KOPT-K1 (cell line): ENCODE data around the gene ZMYND8.

Source experiments
- H3K27ac ChIP-seq: fragments of 200-600 bp; sonication (generic); 2 replicates; pipeline ENCODE4 v1.5.1; 2016; ENCODE audit warnings: antibody characterized with exemption, mild to moderate bottlenecking, low read depth, low read length; ENCODE audit not compliant: poor library complexity, severe bottlenecking
- H3K36me3 ChIP-seq: fragments of 200-600 bp; sonication (generic); 2 replicates; pipeline ENCODE4 v1.5.1; 2017; ENCODE audit warnings: antibody characterized with exemption, mild to moderate bottlenecking, low read length, moderate library complexity; ENCODE audit not compliant: insufficient read depth
- H3K9me3 ChIP-seq: fragments of 200-600 bp; sonication (generic); 2 replicates; pipeline ENCODE4 v1.5.1; 2017; ENCODE audit warnings: antibody characterized with exemption, low read length, mild to moderate bottlenecking; ENCODE audit not compliant: insufficient read depth, poor library complexity, severe bottlenecking

Gene ZMYND8

DNA sequence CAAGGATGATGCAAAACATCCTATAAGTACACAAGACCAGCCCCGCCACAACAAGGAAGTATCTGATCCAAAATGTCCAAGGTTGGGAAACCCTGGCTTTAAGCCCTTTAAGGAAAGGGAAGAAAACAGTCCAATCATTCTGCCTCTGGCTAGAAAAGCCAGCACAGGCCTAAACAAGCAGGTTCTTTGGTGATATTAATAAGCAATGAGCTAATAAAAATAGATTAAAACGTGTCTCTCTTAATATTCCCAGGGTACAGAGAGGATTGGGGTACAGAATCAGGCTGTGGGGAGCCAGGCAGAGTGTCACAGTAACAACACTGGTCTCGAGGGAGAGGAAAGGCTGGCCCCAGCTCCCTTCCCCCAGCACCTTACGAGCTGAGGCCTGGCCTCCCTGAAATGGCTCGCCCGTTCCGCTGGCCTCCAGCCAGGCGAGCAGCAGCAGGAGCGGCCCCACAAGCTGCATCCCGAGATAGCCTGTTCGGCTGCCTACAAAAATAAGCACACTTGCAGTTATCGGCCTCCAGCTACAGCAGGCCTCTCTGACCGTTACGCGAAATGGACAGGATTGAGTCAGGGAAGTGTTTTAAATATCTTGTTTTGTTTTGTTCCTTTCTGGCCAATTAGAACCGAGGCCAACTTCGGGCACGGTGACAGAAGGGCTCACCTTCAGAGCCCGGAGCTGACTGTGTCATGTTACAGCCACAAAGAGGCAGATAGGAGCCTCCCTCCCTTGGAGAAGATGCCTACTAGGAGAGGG lies 4.0 kb upstream of the ZMYND8 start:
- Histone ChIP-seq H3K9me3 (no peaks in the 10 kb centered on the region), H3K27ac (no peak overlapping the region), H3K36me3 (no peaks in the 10 kb centered on the region)

DNA sequence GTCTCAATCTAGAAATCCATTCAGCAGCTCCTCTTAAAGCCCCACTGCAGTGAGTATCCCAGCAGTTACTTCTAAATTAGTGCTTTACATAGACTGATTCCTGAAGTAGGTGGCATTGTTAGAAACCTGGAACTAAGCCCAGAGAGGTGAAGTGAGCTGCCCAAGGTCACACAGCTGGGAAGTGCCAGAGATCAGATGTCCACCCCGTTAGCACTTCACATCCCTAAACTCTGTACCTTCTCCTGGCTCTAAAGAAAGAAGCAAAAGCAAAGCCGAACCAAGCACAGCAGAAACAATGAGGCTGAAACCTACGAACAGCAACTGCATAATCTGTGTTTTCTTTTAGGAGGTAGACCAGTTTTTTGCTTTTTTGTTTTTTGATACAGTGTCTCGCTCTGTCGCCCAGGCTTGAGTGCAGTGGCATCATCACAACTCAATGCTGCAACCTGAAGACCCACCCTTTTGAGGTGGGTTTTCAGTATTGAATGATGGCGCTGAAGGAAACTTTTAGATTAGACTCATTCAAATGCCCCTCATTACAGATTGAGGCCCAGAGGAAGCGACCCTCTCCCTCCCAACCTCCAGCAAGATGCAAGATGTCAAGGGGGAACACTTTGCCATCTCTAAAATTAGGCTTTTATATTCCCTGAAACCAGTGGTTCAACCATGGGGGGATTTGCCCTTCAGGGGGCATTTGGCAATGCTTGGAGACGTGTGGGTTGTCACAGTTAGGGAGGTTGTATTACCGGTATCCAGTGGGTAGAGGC lies 3.2 kb upstream of the ZMYND8 start:
- H3K27ac ChIP-seq = no peak overlapping the region
- H3K36me3 ChIP-seq = no peaks in the 10 kb centered on the region
- H3K9me3 ChIP-seq = no peaks in the 10 kb centered on the region

DNA sequence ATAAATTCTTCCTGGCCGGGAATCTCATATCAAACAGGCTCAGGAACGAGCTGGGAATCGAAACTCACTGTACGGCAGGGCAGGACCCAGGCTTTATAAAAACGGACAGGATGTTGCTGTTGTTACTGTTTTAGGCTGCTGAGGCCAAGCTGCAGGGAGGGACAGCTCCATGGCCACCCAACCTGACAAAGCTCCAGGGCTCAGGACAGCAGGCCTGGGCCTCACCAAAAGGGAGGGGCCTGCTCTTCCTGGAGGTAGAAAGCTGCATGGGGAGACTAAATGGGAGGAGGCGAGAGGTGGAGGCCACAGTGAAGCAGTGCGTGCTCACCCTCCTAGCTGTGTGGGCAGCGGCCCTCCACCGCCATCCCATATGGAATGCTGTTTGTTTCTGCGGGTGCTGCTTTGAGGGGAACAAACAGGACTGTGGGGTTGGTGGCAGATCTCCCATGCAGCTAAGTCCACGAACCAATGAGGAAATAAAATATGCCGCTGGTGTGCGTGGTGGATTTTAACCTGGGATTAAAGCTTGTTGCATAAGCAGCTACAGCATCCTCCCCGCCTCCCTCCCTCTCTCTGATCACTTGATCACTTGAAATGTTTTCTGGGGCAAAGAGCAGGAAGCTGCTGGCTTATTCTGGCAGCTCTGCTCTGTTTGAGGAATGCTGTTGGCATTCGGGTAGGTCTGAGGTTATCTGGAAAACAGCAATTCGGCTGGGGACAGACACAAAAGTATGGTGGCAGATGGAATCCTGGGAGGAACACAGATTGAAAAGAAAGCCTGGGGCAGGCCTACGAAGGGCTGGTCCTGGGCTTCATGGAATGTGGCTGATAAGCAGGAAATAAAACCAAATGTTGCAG lies 2.4 kb upstream of the ZMYND8 start:
- Histone ChIP-seq H3K9me3 (no peaks in the 10 kb centered on the region), H3K36me3 (0 out of 2 replicates have a peak, but pooled peaks cover 3% of the 10 kb centered on the region), H3K27ac (no peak overlapping the region)

DNA sequence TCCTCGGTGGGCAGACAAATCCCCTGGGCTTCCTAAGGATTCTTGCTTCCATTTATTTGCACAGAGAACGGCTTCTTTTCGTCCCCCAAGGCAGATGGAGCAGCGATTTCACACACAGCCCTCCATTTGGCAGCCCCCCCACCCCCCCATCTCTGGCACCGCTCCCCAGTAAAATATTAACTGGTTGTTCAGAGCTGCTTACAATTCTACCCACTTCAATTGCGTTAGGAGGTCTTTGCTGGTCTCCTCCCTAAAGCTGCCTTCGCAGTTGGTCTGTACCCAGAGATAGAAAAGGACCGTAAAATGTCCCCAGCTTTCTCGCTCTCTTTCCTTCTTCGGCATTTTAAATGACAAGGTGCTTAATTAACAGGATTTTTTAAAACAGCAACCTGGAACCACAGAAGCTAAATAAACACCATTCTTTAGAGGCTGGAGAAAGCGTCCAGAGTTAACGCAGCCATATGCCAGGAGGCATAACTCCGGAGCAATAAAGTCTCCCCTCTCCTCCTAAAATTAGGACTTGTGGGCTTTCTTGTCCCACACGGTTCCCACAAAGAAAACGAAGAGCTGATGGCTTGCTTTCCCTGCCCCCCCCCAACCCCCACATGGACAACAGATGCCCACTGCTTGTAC lies 1.7 kb upstream of the ZMYND8 start:
- peaks cover 10% of the 10 kb centered on the region; the same call in 1 of the 2 replicates for H3K36me3 ChIP-seq
- H3K27ac ChIP-seq = no peak overlapping the region
- H3K9me3 ChIP-seq = no peaks in the 10 kb centered on the region

DNA sequence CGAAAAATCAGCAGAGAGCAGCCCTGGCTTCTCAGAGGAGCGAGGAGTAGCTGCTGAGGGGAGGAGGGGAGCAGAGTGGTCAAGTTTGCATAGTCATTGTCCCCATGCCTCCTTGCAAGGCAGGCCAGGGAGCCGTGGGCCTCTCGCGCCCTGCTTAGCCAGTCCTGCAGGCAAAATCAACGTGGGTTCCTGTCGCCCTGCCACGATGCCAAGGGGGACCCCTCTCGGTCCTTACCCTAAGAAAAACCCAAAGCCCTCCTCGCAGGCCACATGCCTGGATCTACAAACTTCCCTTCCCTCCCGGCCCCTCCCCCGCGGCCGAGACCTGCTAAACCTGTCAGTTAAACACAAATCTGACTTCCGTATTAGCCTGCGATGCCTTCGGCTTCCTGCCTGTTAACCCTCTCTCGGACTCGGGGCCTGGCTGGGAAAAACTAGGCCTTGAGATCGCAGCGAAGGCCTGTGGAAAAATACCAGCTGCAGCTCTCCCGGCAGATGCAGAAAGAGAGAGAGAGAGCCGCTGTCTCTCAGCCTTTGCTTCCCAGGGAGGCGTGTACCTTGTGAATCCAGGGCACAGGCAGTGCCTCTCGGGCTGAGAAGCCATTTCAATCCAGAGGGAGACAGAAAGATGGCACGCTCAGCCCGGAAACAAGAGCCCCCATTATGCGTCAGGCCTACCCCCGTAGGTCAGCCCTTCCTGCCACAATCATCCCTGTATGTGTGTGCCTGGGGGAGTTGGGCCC lies 968 bp upstream of the ZMYND8 start:
- no peaks in the 10 kb centered on the region for H3K9me3 ChIP-seq
- H3K36me3 ChIP-seq = peaks cover 17% of the 10 kb centered on the region; the same call in 1 of the 2 replicates
- peak overlapping the region; percentile 80 for H3K27ac ChIP-seq

DNA sequence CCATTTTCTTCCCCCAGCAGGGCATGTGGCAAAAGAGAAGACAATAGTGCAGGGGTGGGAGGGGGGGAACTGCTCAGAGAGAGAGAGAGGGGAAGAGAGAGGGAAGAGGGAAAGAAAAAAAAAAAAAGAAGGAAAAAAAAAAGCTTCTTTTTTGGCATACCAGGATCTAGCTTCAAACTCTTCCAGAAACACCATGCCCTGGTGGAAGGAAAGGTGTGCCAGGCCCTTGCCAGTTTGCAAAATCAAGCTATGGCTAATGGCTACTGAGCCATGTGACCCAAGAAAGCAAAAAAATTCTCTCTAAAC lies 326 bp downstream of the ZMYND8 start:
- Histone ChIP-seq H3K27ac (peak overlapping the region; percentile 80), H3K9me3 (no peaks in the 10 kb centered on the region), H3K36me3 (peaks cover 26% of the 10 kb centered on the region; the same call in 1 of the 2 replicates)

DNA sequence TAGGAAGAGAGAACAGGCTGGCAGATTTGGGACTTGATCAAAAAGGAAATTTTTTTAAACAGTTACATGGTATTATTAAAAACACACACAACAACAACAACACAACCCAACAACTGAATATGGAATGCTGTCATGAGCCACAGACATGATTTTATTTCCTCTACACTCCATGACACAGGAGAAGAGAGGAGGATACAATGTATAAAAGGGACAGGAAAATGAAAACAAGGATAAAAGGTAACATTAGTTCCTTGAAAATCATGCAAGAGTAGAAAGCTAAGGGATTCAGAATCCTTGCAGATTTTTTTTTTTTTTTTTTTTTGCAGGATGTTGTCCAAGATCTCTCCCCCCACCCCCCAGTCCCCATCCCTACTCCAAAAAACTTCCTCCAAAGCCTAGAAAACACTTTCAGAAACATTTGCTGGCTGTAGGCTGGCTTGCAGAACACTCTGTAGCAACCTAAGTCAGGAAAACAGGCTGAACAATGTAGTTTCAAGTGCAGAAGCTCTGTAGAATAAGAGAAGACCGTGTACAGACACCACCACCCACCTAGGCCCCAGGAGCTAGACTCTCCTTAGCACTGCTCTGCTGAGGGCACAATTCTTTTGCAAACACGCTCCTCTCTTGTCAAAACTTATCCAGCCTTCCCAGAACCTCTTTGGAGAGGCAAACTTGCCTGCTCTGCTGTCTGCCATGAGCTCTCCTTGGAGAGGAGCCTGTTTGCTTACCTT lies 845 bp downstream of the ZMYND8 start:
- H3K9me3 ChIP-seq = no peaks in the 10 kb centered on the region
- H3K36me3 ChIP-seq = peaks cover 26% of the 10 kb centered on the region; the same call in 1 of the 2 replicates
- peak overlapping the region; percentile 80 for H3K27ac ChIP-seq

DNA sequence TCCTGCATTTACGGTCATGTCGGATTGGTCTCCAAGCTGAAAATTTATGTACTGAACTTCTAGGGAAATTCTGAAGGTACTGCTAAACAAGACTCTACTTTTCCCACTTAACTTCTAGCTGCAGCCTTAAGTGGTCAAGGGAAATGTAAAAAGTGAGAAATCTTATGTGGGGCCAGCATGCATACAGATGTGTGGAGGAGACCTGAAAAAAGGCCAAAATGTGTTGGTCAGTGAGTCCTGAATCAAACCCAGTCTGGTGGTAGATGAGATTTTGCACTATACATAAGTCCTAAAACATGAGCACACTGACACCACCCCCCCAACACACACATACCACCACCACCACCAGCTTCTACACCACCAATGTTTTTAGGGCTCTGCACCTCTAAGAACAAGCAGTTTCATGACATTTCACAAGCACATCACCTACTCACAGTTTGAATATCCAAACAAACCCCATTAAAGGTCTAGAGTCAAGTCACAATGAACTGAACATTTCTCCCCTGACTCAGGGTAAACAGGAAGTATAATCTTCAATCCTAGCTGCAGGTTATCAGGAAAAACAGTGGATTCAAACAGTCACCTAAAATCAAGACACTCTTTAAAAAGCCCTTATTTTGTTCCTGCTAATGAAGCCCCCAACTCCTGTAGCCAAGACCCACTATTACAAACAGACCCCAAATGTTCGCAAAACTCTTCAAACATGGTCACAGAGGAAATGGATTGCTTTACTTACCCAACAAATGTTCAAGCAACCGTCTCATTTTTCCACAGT lies 1.6 kb downstream of the ZMYND8 start:
- H3K36me3 ChIP-seq = peaks cover 27% of the 10 kb centered on the region; the same call in 1 of the 2 replicates
- no peaks in the 10 kb centered on the region for H3K9me3 ChIP-seq
- H3K27ac ChIP-seq = peak overlapping the region; percentile 80

DNA sequence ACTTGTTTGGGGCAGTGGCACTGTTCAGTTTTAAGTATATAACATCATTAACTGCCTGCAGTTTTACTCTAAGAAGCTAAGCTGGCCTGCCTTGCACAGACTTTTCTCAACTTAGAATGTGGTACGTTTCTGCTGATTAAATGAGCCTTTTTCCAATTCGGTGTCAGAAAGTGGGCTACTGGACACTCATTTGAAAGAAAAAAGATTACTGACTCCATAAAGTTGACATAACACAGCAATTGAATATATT lies 2.1 kb downstream of the ZMYND8 start:
- Histone ChIP-seq H3K9me3 (no peaks in the 10 kb centered on the region), H3K36me3 (peaks cover 32% of the 10 kb centered on the region; the same call in 1 of the 2 replicates), H3K27ac (no peak overlapping the region)

DNA sequence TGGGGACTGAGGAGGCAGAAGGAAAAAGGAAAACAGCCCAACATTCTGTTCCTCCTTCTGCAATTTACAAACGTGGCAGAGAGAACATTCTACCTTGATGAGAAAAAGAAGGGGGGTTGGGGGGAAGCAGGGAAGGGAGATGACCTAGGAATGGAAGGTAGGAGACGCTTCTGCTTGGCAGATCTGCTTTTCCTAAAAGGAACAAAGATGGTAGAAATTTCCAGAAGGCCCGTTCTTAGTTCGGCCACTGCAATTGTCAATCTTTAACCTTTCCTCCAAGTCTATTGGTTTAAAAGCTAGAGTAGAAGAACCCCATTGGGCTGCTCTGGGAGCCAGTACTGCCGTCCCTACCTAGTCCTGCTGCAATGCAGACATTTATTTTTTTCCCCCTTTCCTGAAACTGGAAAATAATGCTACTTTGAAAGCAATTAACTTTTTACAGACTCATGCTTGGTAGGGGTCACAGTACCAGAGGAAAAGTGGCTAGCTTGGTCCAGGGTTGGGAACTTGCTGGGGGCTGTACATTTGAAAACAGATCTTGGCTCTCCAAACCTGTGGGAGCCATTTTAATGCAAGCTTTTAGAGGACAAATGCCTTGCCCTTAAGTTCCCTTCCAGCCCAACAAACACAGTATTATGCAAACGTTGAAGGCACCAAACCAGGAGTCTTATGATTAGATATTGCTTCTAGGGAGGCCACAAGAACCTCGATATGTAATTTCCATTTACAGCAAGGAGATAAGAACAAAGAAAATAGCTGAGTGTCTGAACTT lies 2.6 kb downstream of the ZMYND8 start:
- no peak overlapping the region for H3K27ac ChIP-seq
- peaks cover 37% of the 10 kb centered on the region; the same call in 1 of the 2 replicates for H3K36me3 ChIP-seq

DNA sequence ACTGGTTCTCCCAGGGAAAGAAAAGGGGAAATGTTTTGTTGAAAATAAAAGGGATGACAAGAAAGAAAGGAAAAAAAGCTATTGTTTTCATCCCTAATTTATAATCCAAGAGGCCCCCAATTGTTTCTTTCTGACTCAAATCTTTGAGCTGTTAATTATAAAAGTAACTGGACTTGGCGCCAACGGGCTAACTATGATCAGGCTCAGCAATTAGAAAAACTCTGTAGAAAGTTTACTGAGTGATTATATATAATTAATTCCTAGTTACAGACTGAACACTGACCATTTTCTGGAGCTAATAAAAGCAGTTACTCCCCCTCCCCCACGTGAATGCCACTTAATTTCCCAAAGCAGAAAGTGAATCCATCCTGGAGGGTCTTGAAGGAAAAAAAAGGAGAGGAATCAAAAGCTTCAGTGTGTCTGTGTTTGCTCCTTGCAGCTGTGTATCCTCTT lies 3.2 kb downstream of the ZMYND8 start:
- Histone ChIP-seq H3K9me3 (no peaks in the 10 kb centered on the region), H3K27ac (no peak overlapping the region), H3K36me3 (peaks cover 43% of the 10 kb centered on the region; the same call in 1 of the 2 replicates)

More for the DNA sequence above, 2.6 kb downstream of the ZMYND8 start:
- no peaks in the 10 kb centered on the region for H3K9me3 ChIP-seq

DNA sequence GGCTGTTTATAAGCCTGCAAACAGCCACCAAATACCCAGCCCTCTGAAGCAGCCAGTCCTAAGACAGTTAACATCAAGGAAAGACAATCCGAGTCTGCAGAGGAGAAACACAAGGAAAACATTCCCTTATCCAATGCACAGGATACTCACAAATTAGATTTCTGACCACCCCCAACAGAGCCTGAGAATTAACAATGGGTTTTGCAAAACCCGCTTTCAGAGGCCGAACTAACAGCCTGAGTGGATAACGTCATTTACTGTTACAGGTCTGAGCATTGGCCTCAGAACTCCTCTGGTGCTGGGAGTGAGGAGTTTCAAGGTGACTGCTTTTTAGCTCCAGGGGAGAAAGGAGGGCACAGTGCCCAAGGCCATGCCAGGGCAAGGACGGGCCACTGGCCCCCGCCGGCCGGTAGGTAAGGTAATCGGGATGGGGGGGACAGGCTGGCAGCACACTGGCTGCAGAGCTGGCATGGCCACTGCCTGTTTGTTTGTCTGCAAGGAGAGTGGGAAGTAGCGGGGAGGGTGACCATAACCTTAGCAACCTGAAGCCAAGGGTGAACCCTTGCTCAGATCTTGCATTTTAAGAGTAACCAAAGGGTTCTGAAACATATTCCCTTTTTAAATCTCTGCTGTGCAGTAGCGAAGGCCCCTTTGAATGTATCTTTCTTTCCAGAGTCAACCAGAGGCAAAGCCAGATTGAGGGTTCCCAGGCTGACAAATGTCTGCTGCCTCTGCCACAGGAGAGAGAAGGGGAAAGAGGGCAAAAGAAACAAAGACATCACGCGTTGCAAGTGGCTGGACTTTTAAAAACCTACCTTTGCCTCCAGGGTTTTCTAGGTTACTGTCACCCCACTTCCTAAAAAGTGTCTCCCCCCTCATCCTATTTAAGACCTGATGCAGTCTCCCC lies 3.9 kb downstream of the ZMYND8 start:
- H3K36me3 ChIP-seq = peaks cover 50% of the 10 kb centered on the region; the same call in 1 of the 2 replicates
- H3K27ac ChIP-seq = no peak overlapping the region
- no peaks in the 10 kb centered on the region for H3K9me3 ChIP-seq
